ENCODE results near the gene FGD3. TPM values are rescaled to one million over a fixed set of nuclear protein-coding genes. Genes with fewer than 3 reads are reported as not detected.

Gene FGD3
- total RNA-seq, 3 donors from 2014 or later (not counting 1 experiment from before 2014, with no cell fraction given) = 133 to 204 (median 193) TPM

- intact Hi-C loops (cut with micrococcal nuclease) = no loop called here
- H3K27me3 Mint-ChIP-seq (ENCODE audit: low read depth in 2 of 2) = peaks cover 4 to 10% of the 10 kb centered on the region in 2 donors
- peaks cover 25 to 29% of the 10 kb centered on the region in 2 donors for H3K4me1 Mint-ChIP-seq
- no peak for TF ChIP-seq CTCF (IDR thresholded peaks at IDR 0.05)
- peaks cover 0 to 2% of the 10 kb centered on the region in 2 donors for H3K9me3 Mint-ChIP-seq
- H3K27ac ChIP-seq (ENCODE audit: low read length) = no peak overlapping the region
- no peak overlapping the region for H3K4me3 ChIP-seq (ENCODE audit: low read length)
- peaks cover 14% of the 10 kb centered on the region for H3K9me3 ChIP-seq (ENCODE audit: control insufficient read depth, insufficient read depth, low read length)
- no peaks in the 10 kb centered on the region for H3K36me3 ChIP-seq (ENCODE audit: control insufficient read depth, insufficient read depth, low read length)
- peak overlapping the region; percentile 6 for H3K4me3 Mint-ChIP-seq
- H3K27me3 ChIP-seq (ENCODE audit: control insufficient read depth, insufficient read depth, low read length) = peaks cover 9% of the 10 kb centered on the region
- no peak overlapping the region for H3K27ac Mint-ChIP-seq
- DNase-seq (no peak), ATAC-seq (no peak)
- 76% methylated on average over 11 of the region's 11 CpGs for WGBS (ENCODE audit: insufficient coverage)
- no peaks in the 10 kb centered on the region for H3K36me3 Mint-ChIP-seq
- H3K4me1 ChIP-seq (ENCODE audit: control insufficient read depth, insufficient read depth, low read length) = peaks cover 50% of the 10 kb centered on the region
These were observed 2.1 kb downstream of the FGD3 start for GRCh38 chr9:92949266-92949982.

DNA sequence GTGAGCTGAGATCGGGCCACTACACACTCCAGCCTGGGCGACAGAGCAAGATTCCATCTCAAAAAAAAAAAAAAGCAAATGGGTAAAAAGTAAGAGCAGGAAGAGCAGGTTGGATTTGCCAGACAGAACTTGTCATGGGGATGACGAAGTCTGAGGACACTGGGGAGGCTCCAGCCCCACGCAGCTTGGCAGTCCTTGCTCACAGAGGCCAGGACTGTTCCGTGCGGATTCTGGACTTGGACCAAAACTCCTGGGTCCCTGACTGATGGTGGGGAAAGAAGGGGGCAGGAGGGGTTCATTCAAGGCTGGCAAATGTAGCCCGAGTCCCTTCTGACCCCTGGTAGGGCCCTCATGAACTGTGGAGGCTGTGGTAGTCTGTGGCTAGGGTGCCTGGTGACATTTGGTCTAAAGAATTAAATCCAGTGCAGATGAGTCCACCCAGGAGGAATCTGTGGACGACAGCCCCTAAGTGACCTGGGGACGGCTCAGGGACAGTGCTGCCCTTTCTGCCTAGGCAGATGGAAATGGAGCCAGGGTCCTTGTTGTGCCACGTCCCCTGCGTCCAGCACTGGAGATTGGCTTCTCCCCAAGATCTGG is 3.1 kb downstream of the FGD3 start:
- TF ChIP-seq CTCF (IDR thresholded peaks at IDR 0.05) = no peak
- Mint-ChIP-seq H3K9me3 (peaks cover 0 to 2% of the 10 kb centered on the region in 2 donors), H3K4me1 (peaks cover 31 to 36% of the 10 kb centered on the region in 2 donors), H3K4me3 (no peak overlapping the region), H3K27me3 (ENCODE audit: low read depth in 2 of 2) (peaks cover 4 to 10% of the 10 kb centered on the region in 2 donors), H3K27ac (no peak overlapping the region), H3K36me3 (no peaks in the 10 kb centered on the region)
- DNase-seq (peak in 1 of 2 donors; percentile 8), ATAC-seq (no peak)
- Histone ChIP-seq H3K4me1 (ENCODE audit: control insufficient read depth, insufficient read depth, low read length) (peaks cover 61% of the 10 kb centered on the region), H3K4me3 (ENCODE audit: low read length) (no peak overlapping the region), H3K36me3 (ENCODE audit: control insufficient read depth, insufficient read depth, low read length) (no peaks in the 10 kb centered on the region), H3K9me3 (ENCODE audit: control insufficient read depth, insufficient read depth, low read length) (peaks cover 12% of the 10 kb centered on the region), H3K27me3 (ENCODE audit: control insufficient read depth, insufficient read depth, low read length) (peaks cover 9% of the 10 kb centered on the region), H3K27ac (ENCODE audit: low read length) (no peak overlapping the region)
- WGBS (ENCODE audit: insufficient coverage) = 94% methylated on average over 11 of the region's 11 CpGs
- intact Hi-C loops (cut with micrococcal nuclease) = no loop called here

GRCh38 chr9:92952906-92953610 is 5.7 kb downstream of the FGD3 start:
- ATAC-seq (no peak), DNase-seq (no peak)
- intact Hi-C loops (cut with micrococcal nuclease) = no loop called here
- H3K4me1 ChIP-seq (ENCODE audit: control insufficient read depth, insufficient read depth, low read length) = peaks cover 48% of the 10 kb centered on the region
- H3K27ac ChIP-seq (ENCODE audit: low read length) = no peak overlapping the region
- H3K27me3 ChIP-seq (ENCODE audit: control insufficient read depth, insufficient read depth, low read length) = peaks cover 2% of the 10 kb centered on the region
- Mint-ChIP-seq H3K27me3 (ENCODE audit: low read depth in 2 of 2) (peaks cover 0 to 5% of the 10 kb centered on the region in 2 donors), H3K27ac (no peak overlapping the region), H3K36me3 (no peaks in the 10 kb centered on the region), H3K4me1 (peaks cover 25 to 26% of the 10 kb centered on the region in 2 donors), H3K9me3 (no peaks in the 10 kb centered on the region), H3K4me3 (peak overlapping the region; percentile 10)
- H3K36me3 ChIP-seq (ENCODE audit: control insufficient read depth, insufficient read depth, low read length) = no peaks in the 10 kb centered on the region
- 95% methylated on average over 7 of the region's 9 CpGs for WGBS (ENCODE audit: insufficient coverage)
- H3K9me3 ChIP-seq (ENCODE audit: control insufficient read depth, insufficient read depth, low read length) = no peaks in the 10 kb centered on the region
- no peak for TF ChIP-seq CTCF (IDR thresholded peaks at IDR 0.05)
- no peak overlapping the region for H3K4me3 ChIP-seq (ENCODE audit: low read length)

All from natural killer cell (primary cell).